Thoracic aorta (tissue), 2 donors: ENCODE results near the gene JPT2. TPM values are rescaled to one million over a fixed set of nuclear protein-coding genes. Genes with fewer than 3 reads are reported as not detected.

Source experiments
- ATAC-seq: fragments of 150-250 bp; one replicate; pipeline ENCODE4 v1.8.0; 2017; ENCODE audit warnings: low read depth; ENCODE audit not compliant: insufficient number of reproducible peaks, low FRiP score
- DNase-seq: peaks from one replicate; pipeline ENCODE4 v3.0.0-alpha.2; 2020; ENCODE audit warnings: low spot score
- H3K27ac ChIP-seq, 2 donors: fragments of 200-600 bp; sonication (generic); 1 replicate in 1 of 2; 2 replicates in 1 of 2; pipeline ENCODE4 v1.5.1; 2016; ENCODE audit warnings: mild to moderate bottlenecking in 2 of 2, moderate library complexity in 2 of 2
- H3K27me3 ChIP-seq: fragments of 200-600 bp; sonication (generic); replicated peaks from 2 replicates; pipeline ENCODE4 v1.6.0; 2016; ENCODE audit warnings: mild to moderate bottlenecking; ENCODE audit not compliant: insufficient read depth
- H3K36me3 ChIP-seq: fragments of 200-600 bp; sonication (generic); one replicate; pipeline ENCODE4 v1.5.1; 2016
- H3K4me1 ChIP-seq, 2 donors: fragments of 200-600 bp; sonication (generic); 1 replicate in 1 of 2; 2 replicates in 1 of 2; pipeline versions ENCODE4 v1.5.1 to v1.6.0; 2016; ENCODE audit warnings: low read depth in 2 of 2, mild to moderate bottlenecking in 1 of 2; ENCODE audit not compliant: control insufficient read depth in 1 of 2
- H3K4me3 ChIP-seq: fragments of 200-600 bp; sonication (generic); 2 replicates; pipeline ENCODE4 v1.5.1; 2016; ENCODE audit warnings: mild to moderate bottlenecking
- H3K9me3 ChIP-seq: fragments of 200-600 bp; sonication (generic); 2 replicates; pipeline ENCODE4 v1.5.1; 2016
- total RNA-seq, 2 donors: library from RNA; depleted of rRNA; stranded (reverse); fragments of >200 nt; gene quantifications; one replicate each; pipeline versions ENCODE4 v1.1.0 to v1.2.3, GENCODE V29; 2016
- TF ChIP-seq, protein P1 (sequence below): fragments of 200-600 bp; sonication (generic); IDR thresholded peaks from one replicate; pipeline ENCODE4 v1.5.1; 2019; ENCODE audit warnings: antibody characterized with exemption

The JPT2 gene
- total RNA-seq, 2 donors from 2014 or later, result 17.1 to 26.1 TPM

DNA sequence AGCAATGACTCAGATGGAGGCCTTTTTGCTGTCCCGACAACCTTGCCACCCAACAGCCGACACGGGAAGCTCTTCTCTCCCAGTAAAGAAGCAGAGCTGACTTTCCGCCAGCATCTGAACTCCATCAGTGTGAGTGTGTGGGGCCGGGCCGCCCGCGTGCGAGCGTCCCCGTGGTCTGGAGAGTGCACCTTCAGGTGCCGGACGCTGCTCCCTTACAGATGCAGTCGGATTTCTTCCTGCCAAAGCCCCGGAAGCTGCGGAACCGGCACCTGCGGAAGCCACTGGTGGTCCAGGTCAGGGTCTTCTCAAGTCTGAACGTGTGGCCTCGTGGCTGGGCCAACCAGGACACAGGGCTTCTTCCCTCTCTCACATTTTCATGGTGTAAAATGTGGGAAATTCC is 15.5 kb upstream of the JPT2 start:
- H3K4me3 ChIP-seq, result no peak overlapping the region
- no peaks in the 10 kb centered on the region for H3K27me3 ChIP-seq
- H3K9me3 ChIP-seq, result no peaks in the 10 kb centered on the region
- DNase-seq (no peak), ATAC-seq (no peak)
- TF ChIP-seq, protein P1, sequence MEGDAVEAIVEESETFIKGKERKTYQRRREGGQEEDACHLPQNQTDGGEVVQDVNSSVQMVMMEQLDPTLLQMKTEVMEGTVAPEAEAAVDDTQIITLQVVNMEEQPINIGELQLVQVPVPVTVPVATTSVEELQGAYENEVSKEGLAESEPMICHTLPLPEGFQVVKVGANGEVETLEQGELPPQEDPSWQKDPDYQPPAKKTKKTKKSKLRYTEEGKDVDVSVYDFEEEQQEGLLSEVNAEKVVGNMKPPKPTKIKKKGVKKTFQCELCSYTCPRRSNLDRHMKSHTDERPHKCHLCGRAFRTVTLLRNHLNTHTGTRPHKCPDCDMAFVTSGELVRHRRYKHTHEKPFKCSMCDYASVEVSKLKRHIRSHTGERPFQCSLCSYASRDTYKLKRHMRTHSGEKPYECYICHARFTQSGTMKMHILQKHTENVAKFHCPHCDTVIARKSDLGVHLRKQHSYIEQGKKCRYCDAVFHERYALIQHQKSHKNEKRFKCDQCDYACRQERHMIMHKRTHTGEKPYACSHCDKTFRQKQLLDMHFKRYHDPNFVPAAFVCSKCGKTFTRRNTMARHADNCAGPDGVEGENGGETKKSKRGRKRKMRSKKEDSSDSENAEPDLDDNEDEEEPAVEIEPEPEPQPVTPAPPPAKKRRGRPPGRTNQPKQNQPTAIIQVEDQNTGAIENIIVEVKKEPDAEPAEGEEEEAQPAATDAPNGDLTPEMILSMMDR, result no peak
- H3K4me1 ChIP-seq, result no peaks in the 10 kb centered on the region
- no peak overlapping the region for H3K27ac ChIP-seq
- H3K36me3 ChIP-seq, result peaks cover 70% of the 10 kb centered on the region

- Histone ChIP-seq H3K4me1 (no peaks in the 10 kb centered on the region), H3K4me3 (no peak overlapping the region), H3K9me3 (no peaks in the 10 kb centered on the region), H3K27me3 (no peaks in the 10 kb centered on the region), H3K27ac (no peak overlapping the region), H3K36me3 (peaks cover 84% of the 10 kb centered on the region)
- TF ChIP-seq, protein P1, result no peak
- no peak for ATAC-seq
- DNase-seq, result no peak
Observed at GRCh38 chr16:1665829-1666228, 12.2 kb upstream of the JPT2 start.

DNA sequence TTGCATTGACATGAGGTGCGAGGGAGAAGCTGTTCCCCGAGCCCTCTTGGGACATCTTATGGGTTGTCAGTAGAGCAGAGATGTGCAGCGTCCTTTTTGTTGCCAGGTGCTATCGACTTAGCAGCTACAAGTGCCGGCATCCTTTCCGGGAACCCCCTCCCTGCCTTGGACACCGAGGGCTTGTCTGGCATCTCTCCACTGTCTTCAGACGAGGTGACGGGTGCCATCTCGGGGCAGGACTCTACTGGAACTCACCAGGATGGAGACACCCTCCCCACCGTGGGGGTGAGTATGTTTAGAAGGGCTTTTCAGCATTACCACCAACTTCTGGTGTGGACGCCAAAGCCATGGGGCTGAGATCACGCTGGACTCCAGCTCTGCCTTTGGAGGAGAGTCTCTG is 11.8 kb upstream of the JPT2 start:
- TF ChIP-seq, protein P1, result no peak
- Histone ChIP-seq H3K27ac (no peak overlapping the region), H3K4me1 (no peaks in the 10 kb centered on the region), H3K9me3 (no peaks in the 10 kb centered on the region), H3K27me3 (no peaks in the 10 kb centered on the region), H3K36me3 (peaks cover 87% of the 10 kb centered on the region), H3K4me3 (no peak overlapping the region)
- no peak for DNase-seq
- no peak for ATAC-seq

DNA sequence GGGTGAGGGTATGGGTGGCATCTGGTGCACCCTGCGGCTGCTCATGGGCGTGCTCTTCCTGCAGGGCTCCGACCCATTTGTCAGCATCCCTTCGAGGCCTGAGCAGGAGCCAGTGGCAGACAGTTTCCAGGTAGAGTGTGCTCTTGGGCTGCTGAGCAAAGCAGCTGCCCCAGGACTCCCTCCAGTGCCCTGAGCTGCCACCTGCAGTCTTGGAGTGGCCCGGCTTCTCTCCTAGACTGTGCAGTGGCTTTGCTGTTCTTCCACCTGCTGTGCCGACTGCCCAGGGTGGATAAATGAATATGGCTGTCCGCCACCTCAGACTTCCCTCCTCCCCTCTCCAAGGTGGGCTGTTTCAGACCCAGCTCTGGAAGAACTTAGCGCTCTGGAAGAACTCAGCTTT is 10.8 kb upstream of the JPT2 start:
- no peak overlapping the region for H3K4me3 ChIP-seq
- TF ChIP-seq, protein P1, result no peak
- no peak overlapping the region for H3K27ac ChIP-seq
- no peaks in the 10 kb centered on the region for H3K4me1 ChIP-seq
- no peaks in the 10 kb centered on the region for H3K27me3 ChIP-seq
- DNase-seq, result no peak
- ATAC-seq, result no peak
- no peaks in the 10 kb centered on the region for H3K9me3 ChIP-seq
- H3K36me3 ChIP-seq, result peaks cover 90% of the 10 kb centered on the region

GRCh38 chr16:1667916-1668315 is 10.2 kb upstream of the JPT2 start:
- TF ChIP-seq, protein P1, result no peak
- H3K36me3 ChIP-seq, result peaks cover 91% of the 10 kb centered on the region
- no peaks in the 10 kb centered on the region for H3K9me3 ChIP-seq
- no peak overlapping the region for H3K27ac ChIP-seq
- no peak for ATAC-seq
- no peaks in the 10 kb centered on the region for H3K4me1 ChIP-seq
- no peaks in the 10 kb centered on the region for H3K27me3 ChIP-seq
- no peak overlapping the region for H3K4me3 ChIP-seq
- DNase-seq, result no peak
